IMR-90 (cell line): ENCODE results near the gene KAT6B. TPM values are rescaled to one million over a fixed set of nuclear protein-coding genes. Genes with fewer than 3 reads are reported as not detected.
A peak's percentile ranks its signal among the peaks of the same experiment; 100 is the strongest.

Experiments
- ATAC-seq: fragments of 200-7000 bp; cut with Tn5 transposase; 2 replicates; pipeline ENCODE4 v1.9.1; 2020; ENCODE audit warnings: low read depth, mild to moderate bottlenecking, moderate library complexity
- BruUV-seq: library from RNA; stranded (reverse); fragments of 400-500 nt; replicated peaks from 2 replicates; lab custom pipeline; 2021; lab: Mats Ljungman, UMichigan
- CTCF ChIA-PET: fragments of 300-600 bp; formaldehyde crosslinking; extraction: SDS; loops from one replicate; lab custom pipeline; 2021; ENCODE audit warnings: antibody characterized with exemption; lab: Yijun Ruan, JAX
- POLR2A ChIA-PET: fragments of 300-600 bp; sonication (Branson Sonifier 250); formaldehyde crosslinking; loops from one replicate; lab custom pipeline; 2022; ENCODE audit warnings: antibody characterized with exemption; ENCODE audit not compliant: unreplicated experiment; lab: Charles Lee
- DNase-seq: peaks from one replicate; pipeline ENCODE4 v3.0.0; 2013
- H2AFZ ChIP-seq: replicated peaks from 2 replicates; pipeline ENCODE3; 2013; ENCODE audit warnings: low read length, mild to moderate bottlenecking; ENCODE audit not compliant: poor library complexity
- H2AK5ac ChIP-seq: 2 replicates; pipeline ENCODE4 v1.6.1; 2013; ENCODE audit warnings: low read depth, low read length, inconsistent platforms
- H2AK9ac ChIP-seq: replicated peaks from 2 replicates; pipeline ENCODE3; 2013; ENCODE audit warnings: mild to moderate bottlenecking, low read depth, low read length, moderate library complexity; ENCODE audit not compliant: poor library complexity
- H2BK120ac ChIP-seq: 2 replicates; pipeline ENCODE4 v1.6.1; 2013; ENCODE audit warnings: low read depth, low read length, inconsistent platforms
- H2BK15ac ChIP-seq: 3 replicates; pipeline ENCODE4 v1.6.1; 2013; ENCODE audit warnings: low read depth, low read length, inconsistent platforms
- H2BK20ac ChIP-seq: 2 replicates; pipeline ENCODE4 v1.6.1; 2013; ENCODE audit warnings: low read depth, mild to moderate bottlenecking, inconsistent platforms, low read length, moderate library complexity
- H2BK5ac ChIP-seq: 2 replicates; pipeline ENCODE4 v1.6.1; 2013; ENCODE audit warnings: mild to moderate bottlenecking, low read depth, low read length, inconsistent platforms; ENCODE audit not compliant: poor library complexity, severe bottlenecking
- H3K14ac ChIP-seq: replicated peaks from 2 replicates; pipeline ENCODE4 v1.6.1; 2013; ENCODE audit warnings: low read depth, low read length, inconsistent platforms
- H3K18ac ChIP-seq: 2 replicates; pipeline ENCODE4 v1.6.1; 2013; ENCODE audit warnings: low read depth, low read length, control low read depth
- H3K23ac ChIP-seq: 2 replicates; pipeline ENCODE4 v1.6.1; 2013; ENCODE audit warnings: low read depth, low read length, inconsistent platforms
- H3K27ac ChIP-seq: 2 replicates; pipeline ENCODE4 v1.5.1; 2013; ENCODE audit warnings: mild to moderate bottlenecking, control low read depth, low read length; ENCODE audit not compliant: insufficient read depth
- H3K27me3 ChIP-seq: 2 replicates; pipeline ENCODE4 v1.6.1; 2013; ENCODE audit warnings: low read length; ENCODE audit not compliant: control insufficient read depth, insufficient read depth
- H3K36me3 ChIP-seq: 2 replicates; pipeline ENCODE4 v1.6.1; 2013; ENCODE audit warnings: low read length, mixed read lengths; ENCODE audit not compliant: control insufficient read depth, insufficient read depth
- H3K4ac ChIP-seq: 2 replicates; pipeline ENCODE4 v1.6.1; 2013; ENCODE audit warnings: low read depth, low read length, inconsistent platforms
- H3K4me1 ChIP-seq: 2 replicates; pipeline ENCODE4 v1.6.1; 2013; ENCODE audit warnings: low read length, mixed read lengths; ENCODE audit not compliant: control insufficient read depth, insufficient read depth
- H3K4me2 ChIP-seq: 2 replicates; pipeline ENCODE4 v1.6.1; 2013; ENCODE audit warnings: low read depth, mild to moderate bottlenecking, control low read depth, low read length, moderate library complexity
- H3K4me3 ChIP-seq: 2 replicates; pipeline ENCODE4 v1.5.1; 2013; ENCODE audit warnings: low read depth, mild to moderate bottlenecking, control low read depth, low read length, moderate library complexity; ENCODE audit not compliant: insufficient read depth
- H3K56ac ChIP-seq: 2 replicates; pipeline ENCODE4 v1.6.1; 2013; ENCODE audit warnings: low read length, inconsistent platforms; ENCODE audit not compliant: insufficient read depth; ENCODE audit errors: extremely low read depth
- H3K79me1 ChIP-seq, 2 experiments: 2 replicates each; pipeline ENCODE4 v1.6.1; 2013; ENCODE audit warnings: low read length in 2 of 2, inconsistent platforms in 1 of 2, low read depth in 1 of 2
- H3K9ac ChIP-seq: 2 replicates; pipeline ENCODE4 v1.6.1; 2013; ENCODE audit warnings: low read depth, low read length, control low read depth
- H3K9me1 ChIP-seq: 2 replicates; pipeline ENCODE4 v1.6.1; 2013; ENCODE audit warnings: low read length, inconsistent platforms; ENCODE audit not compliant: insufficient read depth
- H3K9me3 ChIP-seq: 2 replicates; pipeline ENCODE4 v1.6.1; 2013; ENCODE audit warnings: low read length; ENCODE audit not compliant: control insufficient read depth, insufficient read depth
- H4K20me1 ChIP-seq: 2 replicates; pipeline ENCODE4 v1.6.1; 2013; ENCODE audit warnings: low read length, inconsistent platforms; ENCODE audit not compliant: insufficient read depth
- H4K5ac ChIP-seq: 2 replicates; pipeline ENCODE4 v1.6.1; 2013; ENCODE audit warnings: mild to moderate bottlenecking, low read depth, low read length, control low read depth
- H4K8ac ChIP-seq, 2 experiments: 2 replicates each; pipeline ENCODE4 v1.6.1; 2013; ENCODE audit warnings: low read depth in 2 of 2, low read length in 2 of 2, control low read depth in 1 of 2, inconsistent platforms in 1 of 2
- H4K91ac ChIP-seq: 2 replicates; pipeline ENCODE4 v1.6.1; 2013; ENCODE audit warnings: low read depth, low read length, inconsistent platforms; ENCODE audit not compliant: insufficient read depth
- CEBPB ChIP-seq: IDR thresholded peaks from 2 replicates; pipeline ENCODE4 v1.6.1; 2012; ENCODE audit warnings: low read depth, low read length, improper control_type of control experiment
- SMC3 ChIP-seq: fragments of 150-350 bp; IDR thresholded peaks from 2 replicates; pipeline ENCODE4 v1.6.1; 2016; ENCODE audit warnings: low read depth, mild to moderate bottlenecking, antibody characterized with exemption, low read length, moderate library complexity
- WGBS, 2 experiments: methylation state at CpG; one replicate each; pipeline versions ENCODE4 v1.1.5 to v1.1.7; 2013; ENCODE audit warnings: missing lambda C conversion rate in 2 of 2; ENCODE audit not compliant: insufficient read length in 1 of 2; ENCODE audit errors: extremely low coverage in 2 of 2; 5-methylcytosine and 5-hydroxymethylcytosine counted together
- dilution Hi-C: fragments of 300-500 bp; cut with HindIII; formaldehyde crosslinking; loops from one replicate; pipeline ENCODE4 v1.14.3; 2018; ENCODE audit warnings: low sequenced_read_pairs; ENCODE audit not compliant: unreplicated experiment
- in situ Hi-C: fragments of 300-500 bp; cut with MboI; formaldehyde crosslinking; loops from 3 replicates; pipeline ENCODE4 v1.14.3; 2019; ENCODE audit warnings: low sequenced_read_pairs, inconsistent platforms, mixed read lengths
- intact Hi-C: fragments of 100-400 bp; cut with micrococcal nuclease; formaldehyde crosslinking; loops from 2 replicates; pipeline ENCODE4 v1.10.0; 2022
- polyA plus RNA-seq, 3 experiments: library from polyadenylated mRNA; depleted of rRNA; stranded (reverse); fragments of >200 nt; gene quantifications; 2 replicates each; pipeline ENCODE4 v1.2.3, GENCODE V29; 2012; ENCODE audit warnings: low replicate concordance in 1 of 3
- total RNA-seq: library from RNA; depleted of rRNA; stranded (reverse); fragments of >200 nt; gene quantifications from 2 replicates; pipeline ENCODE4 v1.2.3, GENCODE V29; 2012

Gene KAT6B
- total and polyA plus RNA-seq, 2 of the 4 experiments (the other 2 are of a cell fraction): 8.8 to 28.1 TPM

- H3K27me3 ChIP-seq: no peaks in the 10 kb centered on the region
- no peak overlapping the region for H2AFZ ChIP-seq
- peak overlapping the region; percentile 72; the same call in 1 of the 2 replicates for H3K9ac ChIP-seq
- peaks cover 43% of the 10 kb centered on the region for H3K4me1 ChIP-seq
- H4K20me1 ChIP-seq: 0 out of 2 replicates have a peak, but pooled peaks cover 3% of the 10 kb centered on the region
- no peak overlapping the region for H4K5ac ChIP-seq
- DNase-seq (peak; percentile 61), ATAC-seq (peak; percentile 28; the same call in 1 of the 2 replicates)
- TF ChIP-seq CEBPB (peak; percentile 59), SMC3 (no peak)
- dilution Hi-C loops: no loop called here
- BruUV-seq: no TSS peak
- no peak overlapping the region for H2AK9ac ChIP-seq
- peak overlapping the region; percentile 84; the same call in 1 of the 2 replicates for H3K56ac ChIP-seq
- CTCF ChIA-PET: no interaction called here
- H3K18ac ChIP-seq: peak overlapping the region; percentile 95
- H3K36me3 ChIP-seq: no peaks in the 10 kb centered on the region
- H4K91ac ChIP-seq: peak overlapping the region; percentile 7; the same call in 1 of the 2 replicates
- intact Hi-C loops: loop anchor here (5.0 kb wide), 1 partner anchor 55 kb away; the partner anchor contains the start of gene KAT6B
- peak overlapping the region; percentile 97 for H2BK120ac ChIP-seq
- H3K4me3 ChIP-seq: no peak overlapping the region
- POLR2A ChIA-PET: no interaction called here
- peaks cover 31% of the 10 kb centered on the region for H3K9me1 ChIP-seq
- H3K23ac ChIP-seq: no peak overlapping the region
- no CpG with 5 or more reads among the region's 1 CpG for WGBS, 2 experiments
- H2BK5ac ChIP-seq: peak overlapping the region; percentile 99
- no peaks in the 10 kb centered on the region for H3K9me3 ChIP-seq
- peak overlapping the region; percentile 60; the same call in 1 of the 2 replicates for H3K27ac ChIP-seq
- in situ Hi-C loops: no loop called here
- peak overlapping the region; percentile 63; the same call in 1 of the 2 replicates for H3K4me2 ChIP-seq
- H3K4ac ChIP-seq: peak overlapping the region; percentile 96; the same call in 1 of the 2 replicates
- peak overlapping the region; percentile 92 for H4K8ac ChIP-seq
- H3K14ac ChIP-seq: peak overlapping the region; percentile 94; the same call in 1 of the 2 replicates
- no peak overlapping the region for H2BK15ac ChIP-seq
- peaks cover 45 to 75% of the 10 kb centered on the region in 2 experiments for H3K79me1 ChIP-seq
- H2AK5ac ChIP-seq: no peak overlapping the region
- peak overlapping the region; percentile 87; the same call in 1 of the 2 replicates for H2BK20ac ChIP-seq
Measured at GRCh38 chr10:74882427-74882826, 56.0 kb downstream of the KAT6B start.
